Lower leg skin (tissue), 4 donors: ENCODE data around the gene DAB2IP. TPM values are rescaled to one million over a fixed set of nuclear protein-coding genes. Genes with fewer than 3 reads are reported as not detected.
"Not testable (repeated sequence)": the region's sequence is repeated elsewhere in the genome, so short reads cannot be mapped to it uniquely, and the experiment has no call there.

Experiments
- DNase-seq, 2 donors: peaks; one replicate each; pipeline ENCODE4 v3.0.0-alpha.2; 2019; ENCODE audit warnings: low spot score in 2 of 2
- H3K4me3 ChIP-seq: fragments of 200-600 bp; sonication (generic); 2 replicates; pipeline ENCODE4 v1.5.1; 2017; ENCODE audit warnings: mild to moderate bottlenecking, low read depth; ENCODE audit not compliant: poor library complexity, severe bottlenecking
- CTCF ChIP-seq, 3 donors: fragments of 450-650 bp; IDR thresholded peaks; one replicate each; pipeline ENCODE4 v1.5.1; 2016; ENCODE audit warnings: antibody characterized with exemption in 3 of 3, mild to moderate bottlenecking in 3 of 3, moderate library complexity in 2 of 3
- POLR2A ChIP-seq, 2 donors: fragments of 450-650 bp; IDR thresholded peaks; one replicate each; pipeline ENCODE4 v1.6.1; 2016 to 2017; ENCODE audit warnings: antibody characterized with exemption in 2 of 2, mild to moderate bottlenecking in 1 of 2, moderate library complexity in 1 of 2
- WGBS, 2 donors: methylation state at CpG; one replicate each; pipeline ENCODE4 v1.1.5; 2018; 5-methylcytosine and 5-hydroxymethylcytosine counted together
- intact Hi-C: fragments of 100-400 bp; cut with DNase I; formaldehyde crosslinking; loops from one replicate; pipeline ENCODE4 v1.15.0; 2023; ENCODE audit warnings: low total_unique reads
- total RNA-seq, 4 donors: library from RNA; depleted of rRNA; stranded (reverse); fragments of >200 nt; gene quantifications; one replicate each; pipeline ENCODE4 v1.1.0, GENCODE V29; 2016

The DAB2IP gene
- total RNA-seq, 4 donors from 2014 or later, result 42.5 to 68.0 (median 57.0) TPM

- 80 to 81% methylated on average over 17 of the region's 17 CpGs for WGBS, 2 donors
- TF ChIP-seq CTCF (IDR thresholded peaks at IDR 0.05) (no peak), POLR2A (IDR thresholded peaks at IDR 0.05) (no peak)
- intact Hi-C loops, result no loop called here
- peak in 1 of 2 donors; percentile 79 for DNase-seq
- H3K4me3 ChIP-seq, result no peak overlapping the region
Measured at GRCh38 chr9:121784731-121785411, 133.4 kb downstream of the DAB2IP start.

GRCh38 chr9:121785673-121786542 lies 134.5 kb downstream of the DAB2IP start:
- WGBS, 2 donors, result 82 to 91% methylated on average over 8 to 10 of the region's 11 CpGs
- no peak overlapping the region for H3K4me3 ChIP-seq
- no peak for TF ChIP-seq CTCF (IDR thresholded peaks at IDR 0.05)
- TF ChIP-seq POLR2A (IDR thresholded peaks at IDR 0.05), result no peak
- peak in 1 of 2 donors; percentile 83 for DNase-seq
- intact Hi-C loops, result no loop called here

GRCh38 chr9:121786543-121786948 lies 135.1 kb downstream of the DAB2IP start:
- intact Hi-C loops, result no loop called here
- TF ChIP-seq POLR2A (IDR thresholded peaks at IDR 0.05) (no peak), CTCF (IDR thresholded peaks at IDR 0.05) (no peak)
- peak in 1 of 2 donors; percentile 74 for DNase-seq
- WGBS, 2 donors, result 89 to 93% methylated on average over 5 of the region's 5 CpGs
- H3K4me3 ChIP-seq, result no peak overlapping the region

GRCh38 chr9:121786998-121787422 lies 135.6 kb downstream of the DAB2IP start:
- intact Hi-C loops, result no loop called here
- DNase-seq, result peak in 1 of 2 donors; percentile 76
- WGBS, 2 donors, result 90 to 93% methylated on average over 8 of the region's 8 CpGs
- TF ChIP-seq CTCF (IDR thresholded peaks at IDR 0.05), result no peak
- no peak for TF ChIP-seq POLR2A (IDR thresholded peaks at IDR 0.05)
- no peak overlapping the region for H3K4me3 ChIP-seq

- intact Hi-C loops, result no loop called here
- WGBS, 2 donors, result 87 to 92% methylated on average over 15 of the region's 15 CpGs
- H3K4me3 ChIP-seq, result no peak overlapping the region
- no peak for TF ChIP-seq POLR2A (IDR thresholded peaks at IDR 0.05)
- peak in 1 of 2 donors; percentile 45 for DNase-seq
Measured at GRCh38 chr9:121788686-121789366, 137.4 kb downstream of the DAB2IP start.

GRCh38 chr9:121790841-121791240 lies 139.4 kb downstream of the DAB2IP start:
- DNase-seq, result no peak
- WGBS, 2 donors, result 91 to 92% methylated on average over 14 of the region's 14 CpGs
- TF ChIP-seq CTCF (IDR thresholded peaks at IDR 0.05), result no peak
- TF ChIP-seq POLR2A (IDR thresholded peaks at IDR 0.05), result no peak
- intact Hi-C loops, result no loop called here
- no peak overlapping the region for H3K4me3 ChIP-seq

- intact Hi-C loops, H3K4me3 ChIP-seq: not testable (repeated sequence)
- WGBS, 2 donors, result 88 to 94% methylated on average over 10 of the region's 10 CpGs
- peak in 1 of 2 donors; percentile 74 for DNase-seq
Measured at GRCh38 chr9:121792476-121792875, 141.0 kb downstream of the DAB2IP start.

GRCh38 chr9:121794334-121794733 lies 142.9 kb downstream of the DAB2IP start:
- intact Hi-C loops, H3K4me3 ChIP-seq: not testable (repeated sequence)
- WGBS, 2 donors, result 57 to 69% methylated on average over 6 of the region's 6 CpGs
- DNase-seq, result peak in 1 of 2 donors; percentile 70
